Neural crest cell (in vitro differentiated cells): Measurements from ENCODE around the gene CACNA2D4. TPM values are rescaled to one million over a fixed set of nuclear protein-coding genes. Genes with fewer than 3 reads are reported as not detected.
"Not testable (repeated sequence)": the region's sequence is repeated elsewhere in the genome, so short reads cannot be mapped to it uniquely, and the experiment has no call there.

Experiments
- DNase-seq: peaks from one replicate; pipeline ENCODE4 v3.0.0; 2021; ENCODE audit warnings: low read depth, mixed read lengths, low spot score
- H3K27ac Mint-ChIP-seq: one replicate; pipeline ENCODE4 v1.8.0; 2021; ENCODE audit warnings: mild to moderate bottlenecking, mixed read lengths; ENCODE audit not compliant: unreplicated experiment
- H3K27me3 Mint-ChIP-seq: 2 replicates; pipeline ENCODE4 v1.8.0; 2021; ENCODE audit warnings: low read depth, mild to moderate bottlenecking, mixed read lengths
- H3K36me3 Mint-ChIP-seq: 2 replicates; pipeline ENCODE4 v1.8.0; 2021; ENCODE audit warnings: low read depth, mild to moderate bottlenecking, mixed read lengths
- H3K4me1 Mint-ChIP-seq: 2 replicates; pipeline ENCODE4 v1.8.0; 2021; ENCODE audit warnings: mixed read lengths
- H3K4me3 Mint-ChIP-seq: one replicate; pipeline ENCODE4 v1.8.0; 2021; ENCODE audit warnings: mild to moderate bottlenecking, mixed read lengths
- H3K9me3 Mint-ChIP-seq: 2 replicates; pipeline ENCODE4 v1.8.0; 2021; ENCODE audit warnings: mixed read lengths
- CTCF ChIP-seq: fragments of 200-600 bp; sonication (generic); conservative IDR thresholded peaks from 2 replicates; pipeline ENCODE4 v1.5.0; 2021; ENCODE audit warnings: antibody characterized with exemption, mild to moderate bottlenecking
- total RNA-seq: library from RNA; stranded (reverse); gene quantifications from 2 replicates; pipeline ENCODE4 v1.2.1, GENCODE V29; 2021

The CACNA2D4 gene
- total RNA-seq, 1 donor from 2014 or later: 0.72 TPM

GRCh38 chr12:1821805-1822204 lies 96.6 kb downstream of the CACNA2D4 start:
- Mint-ChIP-seq H3K27ac (no peak overlapping the region), H3K4me3 (no peak overlapping the region), H3K36me3 (no peaks in the 10 kb centered on the region), H3K27me3 (peaks cover 44% of the 10 kb centered on the region), H3K4me1 (peaks cover 20% of the 10 kb centered on the region), H3K9me3 (no peaks in the 10 kb centered on the region)
- no peak for TF ChIP-seq CTCF
- DNase-seq: no peak

- Mint-ChIP-seq H3K27ac (no peak overlapping the region), H3K36me3 (peaks cover 2% of the 10 kb centered on the region), H3K4me3 (no peak overlapping the region), H3K9me3 (no peaks in the 10 kb centered on the region), H3K27me3 (peaks cover 44% of the 10 kb centered on the region), H3K4me1 (peaks cover 29% of the 10 kb centered on the region)
- TF ChIP-seq CTCF: no peak
- DNase-seq: no peak
These were observed 97.6 kb downstream of the CACNA2D4 start for GRCh38 chr12:1820896-1821291.

- peaks cover 42% of the 10 kb centered on the region for H3K27me3 Mint-ChIP-seq
- no peak for DNase-seq
These were observed 98.1 kb downstream of the CACNA2D4 start, which contains the start of gene LRTM2 for GRCh38 chr12:1820191-1820895. Gene LRTM2, plus strand, starts transcription at chr12:1820565. Its CDS starts 7,584 bp downstream, at chr12:1828149.

GRCh38 chr12:1819571-1819970 lies 98.9 kb downstream of the CACNA2D4 start:
- Mint-ChIP-seq H3K9me3 (no peaks in the 10 kb centered on the region), H3K4me1 (peaks cover 36% of the 10 kb centered on the region), H3K27ac (no peak overlapping the region), H3K36me3 (peaks cover 2% of the 10 kb centered on the region), H3K4me3 (no peak overlapping the region), H3K27me3 (peaks cover 40% of the 10 kb centered on the region)
- no peak for DNase-seq
- TF ChIP-seq CTCF: no peak

More at GRCh38 chr12:1820191-1820895, 98.1 kb downstream of the CACNA2D4 start, which contains the start of gene LRTM2:
- no peak within 1 kb of the TSS for H3K4me3 Mint-ChIP-seq
- no peak for TF ChIP-seq CTCF
- H3K9me3 Mint-ChIP-seq: no peaks in the 10 kb centered on the region
- H3K27ac Mint-ChIP-seq: no peak within 1 kb of the TSS
- H3K4me1 Mint-ChIP-seq: peaks cover 33% of the 10 kb centered on the region
- H3K36me3 Mint-ChIP-seq: peaks cover 2% of the 10 kb centered on the region

- no peak for TF ChIP-seq CTCF
These were observed 99.4 kb downstream of the CACNA2D4 start for GRCh38 chr12:1819050-1819449.

GRCh38 chr12:1817928-1818327 lies 100.5 kb downstream of the CACNA2D4 start:
- Mint-ChIP-seq H3K4me1 (peaks cover 41% of the 10 kb centered on the region), H3K27me3 (peaks cover 37% of the 10 kb centered on the region)
- not testable (repeated sequence) for H3K9me3 Mint-ChIP-seq, H3K27ac Mint-ChIP-seq, DNase-seq, H3K36me3 Mint-ChIP-seq, H3K4me3 Mint-ChIP-seq

More at GRCh38 chr12:1819050-1819449, 99.4 kb downstream of the CACNA2D4 start:
- Mint-ChIP-seq H3K36me3 (peaks cover 2% of the 10 kb centered on the region), H3K9me3 (no peaks in the 10 kb centered on the region), H3K27ac (no peak overlapping the region), H3K27me3 (peaks cover 40% of the 10 kb centered on the region), H3K4me3 (peak overlapping the region; percentile 15), H3K4me1 (peaks cover 39% of the 10 kb centered on the region)
- no peak for DNase-seq
